Gastrocnemius medialis (tissue), 4 donors: ENCODE results near the gene PANX1. TPM values are rescaled to one million over a fixed set of nuclear protein-coding genes. Genes with fewer than 3 reads are reported as not detected.

ENCODE experiments used
- ATAC-seq, 2 donors: fragments of 150-250 bp; one replicate each; pipeline ENCODE4 v1.9.1; 2016
- DNase-seq, 2 donors: peaks; one replicate each; pipeline ENCODE4 v3.0.0-alpha.2; 2019
- H3K27ac ChIP-seq, 4 donors: fragments of 200-600 bp; sonication (generic); 1 replicate in 1 of 4; 2 replicates in 3 of 4; pipeline ENCODE4 v1.5.1; 2016 to 2018; ENCODE audit warnings: mild to moderate bottlenecking in 2 of 4, moderate library complexity in 1 of 4
- H3K27me3 ChIP-seq, 3 donors: fragments of 200-600 bp; sonication (generic) in 2 of 3; 1 replicate in 1 of 3; 2 replicates in 2 of 3; pipeline versions ENCODE4 v1.5.1 to v1.6.0; 2016 to 2019; ENCODE audit warnings: mild to moderate bottlenecking in 1 of 3, moderate library complexity in 1 of 3
- H3K36me3 ChIP-seq, 2 donors: fragments of 200-600 bp; sonication (generic) in 1 of 2; one replicate each; pipeline ENCODE4 v1.5.1; 2017 to 2018
- H3K4me1 ChIP-seq, 2 donors: fragments of 200-600 bp; sonication (generic) in 1 of 2; one replicate each; pipeline ENCODE4 v1.5.1; 2016 to 2017; ENCODE audit warnings: mild to moderate bottlenecking in 2 of 2
- H3K4me3 ChIP-seq, 4 donors: fragments of 200-600 bp; sonication (generic) in 3 of 4; 1 replicate in 1 of 4; 2 replicates in 3 of 4; pipeline ENCODE4 v1.5.1; 2016 to 2019; ENCODE audit warnings: mild to moderate bottlenecking in 2 of 4
- H3K9me3 ChIP-seq, 3 donors: fragments of 200-600 bp; sonication (generic) in 2 of 3; 1 replicate in 1 of 3; 2 replicates in 2 of 3; pipeline ENCODE4 v1.5.1; 2016 to 2019
- CTCF ChIP-seq, 5 experiments: fragments of 450-650 bp in 3 of 5; fragments of 200-600 bp in 2 of 5; sonication (generic) in 2 of 5; IDR thresholded peaks in 4 of 5; conservative IDR thresholded peaks in 1 of 5; 1 replicate in 4 of 5; 2 replicates in 1 of 5; pipeline ENCODE4 v1.5.1; 2016 to 2019; ENCODE audit warnings: antibody characterized with exemption in 5 of 5, mild to moderate bottlenecking in 3 of 5, moderate library complexity in 3 of 5
- POLR2A ChIP-seq, 2 donors: fragments of 450-650 bp; IDR thresholded peaks; one replicate each; pipeline ENCODE4 v1.6.1; 2017; ENCODE audit warnings: antibody characterized with exemption in 2 of 2, mild to moderate bottlenecking in 2 of 2, moderate library complexity in 2 of 2
- in situ Hi-C, 4 donors: fragments of 200-750 bp; cut with MboI; loops; one replicate each; pipeline versions ENCODE4 v1.15.0 to v1.8.0; 2017; ENCODE audit warnings: low sequenced_read_pairs in 4 of 4
- intact Hi-C: fragments of 100-400 bp; cut with DNase I; formaldehyde crosslinking; loops from one replicate; pipeline ENCODE4 v1.15.1; 2023; ENCODE audit warnings: low total_unique reads
- total RNA-seq, 4 donors: library from RNA; depleted of rRNA; stranded (reverse); fragments of >200 nt; gene quantifications; one replicate each; pipeline versions ENCODE4 v1.1.0 to v1.2.3, GENCODE V29; 2016

The PANX1 gene
- total RNA-seq, 4 donors from 2014 or later = 29.1 to 109 (median 37.9) TPM

- H3K27ac ChIP-seq = peak overlapping the region in 3 of 4 donors; percentile 88 to 94 (median 93)
- H3K9me3 ChIP-seq = no peaks in the 10 kb centered on the region
- H3K4me3 ChIP-seq = peak overlapping the region in 3 of 4 donors; percentile 78 to 93 (median 81)
- TF ChIP-seq POLR2A (IDR thresholded peaks at IDR 0.05) = no peak
- TF ChIP-seq CTCF (IDR thresholded peaks at IDR 0.05 in 4 of 5, conservative IDR thresholded peaks at IDR 0.05 in 1 of 5) = no peak
- H3K36me3 ChIP-seq = no peaks in the 10 kb centered on the region
- H3K4me1 ChIP-seq = peaks cover 26% of the 10 kb centered on the region in 2 donors
- intact Hi-C loops (no loop called here), in situ Hi-C loops (no loop called here)
- DNase-seq (no peak), ATAC-seq (no peak)
- no peaks in the 10 kb centered on the region for H3K27me3 ChIP-seq
Observed at GRCh38 chr11:94127638-94128037, 1.0 kb upstream of the PANX1 start.

GRCh38 chr11:94128291-94128745, 323 bp upstream of the PANX1 start:
- Histone ChIP-seq H3K27ac (peak overlapping the region; percentile 88 to 94 (median 91)), H3K36me3 (no peaks in the 10 kb centered on the region), H3K4me1 (peaks cover 29 to 32% of the 10 kb centered on the region in 2 donors), H3K4me3 (peak overlapping the region; percentile 78 to 93 (median 87)), H3K27me3 (no peaks in the 10 kb centered on the region), H3K9me3 (no peaks in the 10 kb centered on the region)
- ATAC-seq (peak; percentile 18 to 20), DNase-seq (peak in 1 of 2 donors; percentile 12)
- TF ChIP-seq POLR2A (IDR thresholded peaks at IDR 0.05) (no peak), CTCF (IDR thresholded peaks at IDR 0.05 in 4 of 5, conservative IDR thresholded peaks at IDR 0.05 in 1 of 5) (no peak)
- intact Hi-C loops = no loop called here
- in situ Hi-C loops = no loop called here

GRCh38 chr11:94129512-94130297, 1.1 kb downstream of the PANX1 start:
- Histone ChIP-seq H3K27me3 (no peaks in the 10 kb centered on the region), H3K4me3 (peak overlapping the region; percentile 78 to 93 (median 87)), H3K36me3 (no peaks in the 10 kb centered on the region), H3K9me3 (no peaks in the 10 kb centered on the region), H3K4me1 (peaks cover 32 to 37% of the 10 kb centered on the region in 2 donors), H3K27ac (peak overlapping the region; percentile 88 to 94 (median 91))
- ATAC-seq (no peak), DNase-seq (no peak)
- intact Hi-C loops = no loop called here
- TF ChIP-seq POLR2A (IDR thresholded peaks at IDR 0.05) (peak in 1 of 2 donors; percentile 0), CTCF (IDR thresholded peaks at IDR 0.05 in 4 of 5, conservative IDR thresholded peaks at IDR 0.05 in 1 of 5) (no peak)
- in situ Hi-C loops = no loop called here

- H3K4me3 ChIP-seq = peak overlapping the region; percentile 78 to 93 (median 87)
- no peaks in the 10 kb centered on the region for H3K27me3 ChIP-seq
- H3K4me1 ChIP-seq = peaks cover 39 to 41% of the 10 kb centered on the region in 2 donors
- no peak for ATAC-seq
- intact Hi-C loops (no loop called here), in situ Hi-C loops (no loop called here)
- TF ChIP-seq CTCF (IDR thresholded peaks at IDR 0.05 in 4 of 5, conservative IDR thresholded peaks at IDR 0.05 in 1 of 5) = no peak
- peak; percentile 30 to 35 for TF ChIP-seq POLR2A (IDR thresholded peaks at IDR 0.05)
- no peak for DNase-seq
- peak overlapping the region; percentile 88 to 94 (median 91) for H3K27ac ChIP-seq
- no peaks in the 10 kb centered on the region for H3K9me3 ChIP-seq
- H3K36me3 ChIP-seq = no peaks in the 10 kb centered on the region
Observed at GRCh38 chr11:94130298-94131046, 1.8 kb downstream of the PANX1 start.
